GM19324 (cell line): ENCODE results near the gene LETM1.
A peak's percentile ranks its signal among the peaks of the same experiment; 100 is the strongest.

Source experiments
- ATAC-seq: cut with Tn5 transposase; IDR thresholded peaks from one replicate; pipeline ENCODE4 v1.9.1; 2021; ENCODE audit warnings: mild to moderate bottlenecking, moderate library complexity; ENCODE audit not compliant: unreplicated experiment, low FRiP score

Gene LETM1

GRCh38 chr4:1873291-1873690 lies 17.3 kb upstream of the LETM1 start:
- no peak for ATAC-seq

- no peak for ATAC-seq
Measured at GRCh38 chr4:1872870-1873269, 16.9 kb upstream of the LETM1 start.

DNA sequence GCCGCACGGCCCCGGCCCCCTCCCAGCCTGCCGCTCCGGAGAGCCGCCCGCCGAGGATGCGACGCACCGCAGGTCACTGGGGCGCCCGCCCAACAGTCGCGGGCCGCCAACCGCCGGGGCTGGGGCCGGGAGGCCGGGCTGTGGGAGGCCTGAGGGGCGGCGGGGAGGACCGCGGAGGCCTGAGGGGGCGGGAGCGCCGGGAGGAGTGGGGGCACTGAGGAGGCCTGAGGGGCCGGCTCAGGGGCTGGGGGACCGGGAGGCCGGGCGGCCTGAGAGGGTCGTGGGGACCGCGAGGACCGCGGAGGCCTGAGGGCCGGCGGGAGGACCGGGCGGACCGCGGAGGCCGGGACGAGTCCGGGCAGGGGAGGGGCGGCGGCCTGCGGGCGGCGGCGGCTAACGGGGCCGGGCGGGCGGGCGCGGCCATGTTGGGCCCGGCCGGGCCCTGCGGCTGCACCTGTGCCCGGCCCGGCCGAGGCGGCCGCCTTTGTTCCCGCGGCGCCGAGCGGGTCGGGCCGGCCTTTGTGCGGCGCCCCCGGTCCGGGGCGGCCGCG lies 15.6 kb upstream of the LETM1 start:
- ATAC-seq, result peak; percentile 26

DNA sequence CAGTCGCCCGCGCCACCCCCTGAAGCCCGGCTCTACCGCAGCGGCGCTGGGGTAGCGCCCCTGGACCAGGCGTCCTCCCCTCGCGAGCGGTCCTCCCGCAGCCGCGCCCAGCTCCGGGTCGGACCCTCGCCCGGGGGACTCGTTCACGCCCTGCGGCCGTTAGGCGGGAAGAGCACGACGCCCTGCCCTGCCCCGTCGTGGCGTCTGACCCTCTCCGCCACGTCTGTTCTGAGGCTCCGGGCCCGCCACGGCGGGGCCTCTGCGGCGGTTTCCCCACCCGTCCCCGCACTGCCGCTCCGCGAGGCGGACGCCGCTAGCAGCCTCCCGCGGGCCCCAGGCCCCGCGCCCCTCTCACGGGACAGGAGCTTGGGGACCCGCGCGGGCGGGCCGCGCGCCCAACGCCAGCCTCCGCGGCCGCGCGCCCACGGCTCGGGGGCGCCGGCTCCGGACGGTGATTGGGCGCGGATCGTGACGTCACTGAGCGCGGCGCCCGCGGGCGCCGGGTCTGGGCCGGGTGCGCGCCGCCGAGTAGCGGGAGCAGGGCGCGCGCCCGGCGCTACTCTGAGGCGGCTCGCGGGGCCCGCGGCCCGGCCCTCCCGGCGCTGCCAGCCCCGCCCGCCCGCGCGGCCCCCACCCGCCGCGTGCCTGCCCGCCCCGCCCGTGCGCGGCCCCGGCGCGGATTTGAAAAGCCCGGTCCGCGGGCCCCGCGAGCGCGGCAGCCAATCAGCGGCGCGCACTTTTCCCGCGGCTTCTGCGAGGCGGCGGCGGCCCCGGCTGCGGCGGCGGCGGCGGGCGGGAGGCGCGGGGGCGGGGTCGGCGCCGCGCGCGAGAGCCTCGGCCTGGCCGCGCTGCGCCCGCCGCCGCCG lies 14.9 kb upstream of the LETM1 start, which contains the start of gene NSD2:
NSD2 (plus strand) TSS at position 816 of the 866 bp plus-strand sequence. CDS start 29,262 bp downstream, outside the sequence.
- peak; percentile 78 for ATAC-seq

DNA sequence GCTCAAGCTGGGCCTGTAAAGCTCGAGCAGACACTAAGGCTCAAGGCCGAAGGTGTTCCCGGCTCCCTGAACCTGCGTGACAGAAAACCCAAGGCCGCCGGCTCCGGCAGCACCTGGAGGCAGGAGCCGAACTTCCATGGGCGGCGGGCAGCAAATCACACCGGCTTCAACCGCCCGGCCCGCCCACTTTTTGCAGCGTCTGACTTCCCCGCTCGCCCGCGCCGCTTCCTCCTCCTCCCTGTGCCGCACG lies 14.3 kb upstream of the LETM1 start:
- ATAC-seq, result peak; percentile 44

DNA sequence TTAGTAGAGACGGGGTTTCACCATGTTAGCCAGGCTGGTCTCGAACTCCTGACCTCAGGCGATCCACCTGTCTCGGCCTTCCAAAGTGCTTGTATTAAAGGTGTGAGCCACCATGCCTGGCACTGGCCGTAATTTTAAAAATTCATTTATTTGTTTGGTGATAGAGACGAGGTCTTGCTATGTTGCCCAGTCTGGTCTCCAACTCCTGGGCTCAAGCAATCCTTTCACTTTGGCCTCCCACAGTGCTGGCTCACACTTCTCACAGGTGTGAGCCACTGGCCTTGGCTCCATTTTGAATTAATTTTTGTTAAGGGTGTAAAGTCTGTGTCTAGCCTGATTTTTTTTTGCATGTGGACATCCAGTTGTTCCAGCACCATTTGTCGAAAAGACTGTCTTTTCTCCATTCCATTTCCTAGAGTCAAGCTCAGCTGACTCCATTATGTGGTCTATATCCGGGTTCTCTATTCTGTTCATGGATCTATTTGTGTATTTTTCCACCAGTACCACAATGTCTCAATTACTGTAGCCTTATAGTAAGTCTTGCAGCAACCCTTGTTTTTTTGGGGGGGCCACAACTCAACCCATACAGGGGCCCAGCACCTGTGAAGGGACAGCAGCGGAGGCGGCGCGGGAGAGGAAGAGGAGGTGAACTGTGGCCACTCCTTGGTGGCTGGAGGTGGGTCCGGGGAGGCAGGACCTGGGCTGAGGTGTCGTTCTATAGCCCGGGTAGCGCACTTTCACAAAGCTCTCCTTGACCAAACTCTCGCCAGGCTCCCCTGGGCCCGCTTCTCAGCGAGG lies 13.8 kb upstream of the LETM1 start:
- peak; percentile 1 for ATAC-seq

GRCh38 chr4:1868912-1869311 lies 13.0 kb upstream of the LETM1 start:
- ATAC-seq, result no peak

DNA sequence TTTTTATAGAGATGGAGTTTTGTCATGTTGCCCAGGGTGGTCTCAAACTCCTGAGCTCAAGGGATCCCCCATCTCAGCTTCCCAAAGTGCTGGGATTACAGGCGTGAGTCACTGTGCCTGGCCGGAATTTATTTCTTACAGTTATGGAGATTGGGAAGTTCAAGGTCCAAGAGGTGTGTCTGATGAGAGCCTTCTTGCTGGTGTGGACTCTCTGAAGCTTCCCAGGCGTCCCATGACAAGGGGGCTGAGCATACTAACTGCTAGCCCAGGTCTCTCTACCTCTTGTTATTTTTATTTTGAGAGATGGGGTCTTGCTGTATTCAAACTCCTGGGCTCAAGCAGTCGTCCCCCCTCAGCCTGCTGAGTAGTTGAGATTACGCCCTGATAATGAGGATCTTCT lies 12.3 kb upstream of the LETM1 start:
- ATAC-seq, result no peak

DNA sequence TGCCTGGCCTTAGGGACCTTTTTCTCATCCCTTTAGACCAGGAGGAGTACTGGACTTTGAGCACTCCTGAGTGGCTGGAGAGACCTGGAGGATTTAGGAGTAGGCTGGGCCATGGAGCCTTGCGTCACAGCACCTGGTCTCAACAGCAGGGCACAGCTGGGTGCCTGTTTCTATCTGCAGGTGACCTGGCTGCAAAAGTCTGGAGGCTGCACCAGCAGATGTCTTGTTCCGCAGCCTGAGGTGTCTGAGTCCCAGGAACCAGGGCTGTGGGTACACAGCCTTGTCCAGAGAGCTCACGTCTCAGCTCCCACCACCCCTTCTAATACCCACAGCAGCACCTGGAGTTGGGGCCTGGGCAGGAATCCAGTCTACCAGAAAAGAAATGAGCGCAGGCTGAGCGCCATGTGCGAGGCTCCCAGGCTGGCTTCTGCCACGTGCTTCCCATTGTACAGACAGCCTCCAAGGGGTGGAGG lies 10.3 kb upstream of the LETM1 start:
- no peak for ATAC-seq

DNA sequence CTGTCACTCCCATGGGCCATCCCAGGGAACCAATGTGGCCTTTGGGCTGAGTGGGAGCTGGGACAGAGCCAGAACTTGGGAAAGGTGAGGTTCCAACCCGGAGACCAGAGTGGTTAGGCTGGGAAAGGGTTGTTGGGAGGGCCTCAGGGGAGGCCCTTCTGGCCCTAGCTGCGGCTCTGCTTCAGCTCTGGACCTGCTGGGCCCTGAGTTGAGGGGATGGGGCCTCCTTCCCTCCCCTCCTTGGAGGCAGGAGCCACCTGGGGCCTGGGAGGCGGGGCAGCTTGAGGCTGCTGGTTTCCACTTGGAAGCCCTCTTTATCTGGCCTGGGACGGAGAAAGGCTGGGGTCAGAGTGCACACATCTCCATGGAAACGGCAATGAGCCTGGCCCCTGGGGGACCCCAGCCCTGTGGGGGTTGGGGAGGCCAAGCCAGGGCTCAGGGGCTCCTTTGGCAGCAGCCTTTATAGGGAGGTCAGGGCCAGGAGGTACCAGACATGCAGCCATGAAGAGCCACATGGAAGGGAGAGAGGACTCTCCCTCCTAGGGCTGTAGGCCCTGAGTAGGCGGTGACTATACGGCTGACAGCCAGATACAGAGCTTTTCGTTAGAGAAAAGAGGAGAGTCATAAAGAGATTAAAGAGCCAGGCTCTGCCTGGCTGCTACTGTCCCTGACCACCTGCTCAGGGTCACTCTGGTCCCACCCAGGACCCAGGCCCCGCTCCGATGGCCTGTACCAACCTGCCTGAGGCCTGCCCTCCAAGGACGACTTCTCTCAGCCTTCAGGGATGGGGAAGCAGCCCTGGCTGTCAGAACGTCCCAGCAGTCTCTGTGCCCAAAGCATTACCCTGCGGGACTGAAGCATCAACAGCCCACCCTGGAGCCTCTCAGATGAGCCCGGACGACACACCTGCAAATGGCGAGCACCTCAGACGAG lies 8.4 kb upstream of the LETM1 start:
- ATAC-seq, result no peak

- ATAC-seq, result no peak
Measured at GRCh38 chr4:1863297-1864033, 7.5 kb upstream of the LETM1 start.

DNA sequence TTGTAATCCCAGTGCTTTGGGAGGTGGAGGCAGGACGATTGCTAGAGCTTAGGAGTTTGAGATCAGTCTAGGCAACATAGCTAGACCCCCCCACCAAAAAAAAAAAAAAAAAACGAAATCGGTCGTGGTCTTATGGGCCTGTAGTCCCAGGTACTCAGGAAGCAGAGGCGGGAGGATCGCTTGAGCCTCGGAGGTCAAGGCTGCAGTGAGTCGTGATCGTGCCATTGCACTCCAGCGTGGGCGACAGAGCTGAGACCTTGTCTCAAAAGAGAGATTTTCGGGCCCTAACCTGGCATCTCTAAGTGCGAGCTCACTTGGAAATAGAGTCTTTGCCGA lies 7.0 kb upstream of the LETM1 start:
- no peak for ATAC-seq

GRCh38 chr4:1862055-1862911 lies 6.3 kb upstream of the LETM1 start:
- no peak for ATAC-seq

DNA sequence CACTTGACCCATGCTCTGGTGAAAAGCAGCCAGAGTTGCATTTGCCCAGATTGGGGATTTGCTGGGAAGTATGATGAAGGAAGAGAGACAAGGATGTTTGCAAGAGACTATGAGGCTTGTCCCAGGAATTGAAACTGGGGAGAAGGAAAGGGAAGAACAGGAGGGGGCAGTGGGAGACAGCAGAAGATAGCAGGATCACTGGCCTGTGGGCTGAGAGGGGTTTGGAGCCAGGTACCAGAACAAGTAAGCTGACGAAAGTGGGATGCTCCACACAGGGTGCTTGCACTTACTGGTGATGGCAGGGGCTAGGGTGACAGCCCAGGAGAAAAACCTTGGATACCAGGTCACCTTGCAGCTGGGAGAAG lies 3.4 kb upstream of the LETM1 start:
- no peak for ATAC-seq

DNA sequence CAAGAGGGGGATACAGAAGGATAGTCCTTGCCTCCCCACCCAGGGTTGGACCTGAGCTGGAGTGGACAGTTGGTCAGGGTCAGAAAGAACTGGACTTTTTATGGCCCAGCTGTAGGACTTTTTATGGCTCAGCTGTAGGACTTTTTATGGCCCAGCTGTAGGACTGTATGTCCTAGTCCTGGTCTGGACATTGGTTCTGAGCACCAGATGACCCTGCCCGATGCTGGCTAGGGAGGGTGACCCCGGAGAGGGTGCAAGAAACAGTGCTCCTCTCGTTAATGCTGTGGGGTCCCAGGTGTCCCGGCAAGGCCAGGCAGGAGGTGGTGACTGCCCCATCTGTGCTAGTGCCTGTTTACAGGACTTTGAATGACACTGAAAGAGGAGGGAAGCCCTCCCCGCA lies 2.0 kb upstream of the LETM1 start:
- no peak for ATAC-seq

DNA sequence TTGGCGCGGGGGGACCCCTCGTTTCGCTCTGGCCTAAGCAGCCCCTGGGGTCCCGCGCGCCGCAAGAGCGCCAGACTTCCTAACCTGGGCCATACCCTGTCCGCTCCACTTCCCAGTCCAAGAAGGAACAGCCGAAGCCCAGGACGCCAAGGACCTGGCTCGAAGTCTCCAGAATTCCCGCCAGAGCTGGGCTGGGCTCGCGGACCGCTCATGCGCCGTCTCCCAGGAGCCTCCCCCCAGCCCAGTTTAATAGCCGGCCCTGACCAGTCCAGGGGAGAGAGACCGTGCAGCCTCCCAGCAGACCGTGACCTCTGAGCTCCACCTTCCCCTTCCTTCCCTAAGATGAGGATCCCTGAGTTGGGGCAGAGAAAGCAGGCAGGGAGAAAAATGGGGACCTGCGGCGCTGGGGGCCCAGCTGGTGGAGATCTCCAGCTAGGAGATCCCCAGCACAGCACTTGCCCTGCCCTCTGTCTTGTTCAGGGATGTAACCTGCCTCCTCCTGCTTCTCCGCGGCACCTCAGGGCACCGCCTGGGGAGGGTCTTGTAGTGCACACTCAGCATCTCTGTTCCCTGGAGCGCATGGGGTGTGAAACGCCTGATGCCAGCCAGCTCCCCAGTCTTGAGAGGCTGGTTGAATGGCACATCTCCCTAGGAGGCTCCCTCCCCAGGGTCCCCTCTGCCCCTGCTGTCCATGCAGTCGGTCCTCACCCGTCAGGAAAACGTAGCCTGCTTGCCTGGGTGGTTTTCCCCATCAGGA lies 1.2 kb upstream of the LETM1 start:
- ATAC-seq, result no peak

GRCh38 chr4:1855333-1856070 lies 454 bp downstream of the LETM1 start:
- ATAC-seq, result peak; percentile 10

- ATAC-seq, result no peak
Measured at GRCh38 chr4:1854752-1855151, 1.2 kb downstream of the LETM1 start.
